HG03064 (cell line): ENCODE results near the gene RAD23B.

ENCODE experiments used
- ATAC-seq: cut with Tn5 transposase; IDR thresholded peaks from one replicate; pipeline ENCODE4 v1.9.1; 2021; ENCODE audit warnings: low read depth; ENCODE audit not compliant: unreplicated experiment

The RAD23B gene

DNA sequence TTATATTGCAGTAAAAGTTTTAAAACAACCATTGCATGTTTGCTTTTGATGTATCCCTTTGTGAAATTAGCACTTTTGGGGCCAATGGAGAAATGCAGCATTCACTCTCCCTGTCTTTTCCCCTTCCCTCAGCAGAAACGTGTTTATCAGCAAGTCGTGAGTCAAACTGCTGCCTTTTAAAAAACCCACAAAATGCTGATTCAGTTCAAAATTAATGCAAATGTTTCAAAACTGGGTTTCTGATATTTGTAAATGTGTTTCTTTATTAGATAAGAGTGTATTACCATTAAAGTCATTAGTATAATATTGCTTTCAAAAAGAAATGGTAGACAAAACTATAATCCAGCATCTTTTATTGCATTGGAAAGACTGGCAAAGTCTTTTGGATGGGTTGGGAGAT lies 47.3 kb downstream of the RAD23B start:
- no peak for ATAC-seq

DNA sequence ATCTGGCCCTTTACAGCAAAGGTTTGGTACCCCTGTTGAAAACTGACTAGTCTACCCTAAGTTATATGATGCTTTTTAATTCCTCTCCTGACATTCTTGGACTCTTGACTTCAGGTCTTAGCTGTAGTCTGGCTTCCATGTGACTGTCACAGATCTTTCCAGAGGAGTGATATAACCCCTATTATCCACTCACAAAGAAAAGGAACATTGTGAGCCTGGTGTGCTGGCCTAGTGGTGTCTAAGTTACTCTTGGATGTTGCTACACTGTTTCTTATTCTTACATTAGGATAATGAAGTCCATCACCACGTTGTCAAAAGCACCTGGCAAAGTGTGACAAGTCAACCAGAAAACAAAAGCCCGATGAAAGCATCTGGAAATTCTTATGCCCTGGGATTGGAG lies 49.8 kb downstream of the RAD23B start:
- ATAC-seq: no peak

DNA sequence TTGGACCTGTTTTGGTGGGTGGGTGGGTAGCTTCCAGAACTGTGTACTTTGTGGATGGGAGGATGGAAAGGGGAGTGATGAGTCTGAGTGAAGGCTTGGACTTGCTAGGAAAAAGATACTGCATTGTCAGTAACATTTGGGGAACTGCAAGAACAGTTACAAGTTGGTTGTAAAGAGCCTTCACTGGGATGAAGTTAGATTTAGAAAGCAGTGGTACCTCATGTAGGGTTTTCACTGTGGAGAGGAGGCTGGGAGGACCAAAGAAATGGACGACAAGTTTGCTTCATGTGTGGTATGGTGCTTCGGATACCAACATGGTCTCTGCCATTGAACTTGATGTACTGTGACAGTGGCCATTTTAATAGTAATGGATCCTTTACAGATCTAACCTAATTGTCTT lies 50.3 kb downstream of the RAD23B start:
- no peak for ATAC-seq

DNA sequence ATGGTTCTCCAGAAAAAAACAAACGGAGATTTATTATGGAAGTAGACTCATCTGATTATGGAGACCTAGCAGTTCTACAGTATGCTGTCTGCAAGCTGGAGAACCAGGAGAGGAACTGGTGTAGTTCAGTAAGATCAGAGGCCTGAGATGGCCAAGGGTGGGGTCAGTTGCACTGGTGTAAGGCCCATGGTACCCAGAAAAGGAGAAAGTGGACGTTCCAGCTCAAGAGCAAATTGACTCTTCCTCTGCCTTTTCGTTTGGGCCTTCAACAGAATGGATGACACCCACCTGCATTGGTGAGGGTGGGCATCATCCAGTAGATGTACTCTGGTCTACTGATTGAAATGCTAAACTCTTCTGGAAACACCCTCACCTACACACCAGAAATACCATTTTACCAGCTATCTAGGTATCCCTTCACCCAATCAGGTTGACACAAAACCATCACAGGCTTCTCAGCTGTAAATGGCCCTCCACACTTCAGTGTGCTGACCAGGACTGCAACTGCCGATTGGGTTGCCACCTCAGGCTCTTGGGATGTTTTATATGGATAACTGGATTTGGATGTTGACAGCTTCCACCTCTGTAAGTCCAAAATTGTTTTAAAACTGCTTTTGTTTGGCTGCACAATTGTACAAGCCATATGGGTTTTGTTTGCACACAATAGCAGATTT lies 51.2 kb downstream of the RAD23B start:
- no peak for ATAC-seq

DNA sequence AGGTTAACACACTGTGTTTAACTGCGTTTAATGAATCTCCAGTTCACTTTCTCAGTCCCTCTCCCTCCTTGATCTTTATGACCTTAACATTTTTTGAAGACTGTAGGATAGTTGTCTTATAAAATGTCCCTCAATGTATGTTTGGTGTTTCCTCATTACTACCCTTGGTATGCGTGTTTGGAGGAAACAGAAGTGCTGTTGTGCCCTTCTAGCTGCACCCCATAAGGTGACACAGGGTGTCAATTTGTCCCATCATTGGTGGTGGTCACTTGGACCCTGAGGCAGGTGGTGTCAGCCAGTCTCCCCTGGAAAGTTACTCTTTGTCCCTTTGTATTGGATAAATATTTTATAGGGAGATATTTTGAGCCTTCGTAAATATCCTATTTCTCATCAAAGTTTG lies 52.3 kb downstream of the RAD23B start:
- no peak for ATAC-seq

DNA sequence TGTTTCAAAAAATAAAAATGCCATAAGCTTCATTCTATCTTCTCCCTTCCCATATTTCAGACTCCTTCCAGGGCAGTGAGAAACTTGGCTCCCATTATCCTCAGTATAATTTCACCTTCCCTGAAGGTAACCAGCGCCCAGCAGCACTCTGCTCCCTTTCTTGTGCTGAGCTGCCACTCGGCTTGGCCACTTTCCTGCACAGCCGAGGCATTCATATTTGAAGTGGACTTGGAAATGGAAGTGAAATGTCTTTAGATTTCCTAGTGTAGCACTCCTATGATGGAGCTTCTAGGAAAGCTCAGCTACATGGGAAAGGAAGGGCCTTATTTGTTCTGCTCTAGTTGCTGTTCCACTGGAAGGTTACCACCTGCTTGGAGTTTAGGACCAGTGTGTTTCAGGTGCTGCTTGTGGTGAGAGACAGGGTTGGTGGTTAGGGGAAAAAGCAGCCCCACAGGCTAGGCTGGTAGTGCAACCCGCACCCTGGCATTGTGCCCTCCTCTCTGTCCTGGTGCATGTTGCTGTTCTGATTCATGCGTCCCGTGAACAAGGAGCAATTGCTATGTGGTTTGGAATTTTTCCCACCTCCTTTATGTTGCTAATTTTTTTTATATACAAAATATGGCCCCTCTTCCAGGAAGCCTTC lies 53.8 kb downstream of the RAD23B start:
- ATAC-seq: no peak

DNA sequence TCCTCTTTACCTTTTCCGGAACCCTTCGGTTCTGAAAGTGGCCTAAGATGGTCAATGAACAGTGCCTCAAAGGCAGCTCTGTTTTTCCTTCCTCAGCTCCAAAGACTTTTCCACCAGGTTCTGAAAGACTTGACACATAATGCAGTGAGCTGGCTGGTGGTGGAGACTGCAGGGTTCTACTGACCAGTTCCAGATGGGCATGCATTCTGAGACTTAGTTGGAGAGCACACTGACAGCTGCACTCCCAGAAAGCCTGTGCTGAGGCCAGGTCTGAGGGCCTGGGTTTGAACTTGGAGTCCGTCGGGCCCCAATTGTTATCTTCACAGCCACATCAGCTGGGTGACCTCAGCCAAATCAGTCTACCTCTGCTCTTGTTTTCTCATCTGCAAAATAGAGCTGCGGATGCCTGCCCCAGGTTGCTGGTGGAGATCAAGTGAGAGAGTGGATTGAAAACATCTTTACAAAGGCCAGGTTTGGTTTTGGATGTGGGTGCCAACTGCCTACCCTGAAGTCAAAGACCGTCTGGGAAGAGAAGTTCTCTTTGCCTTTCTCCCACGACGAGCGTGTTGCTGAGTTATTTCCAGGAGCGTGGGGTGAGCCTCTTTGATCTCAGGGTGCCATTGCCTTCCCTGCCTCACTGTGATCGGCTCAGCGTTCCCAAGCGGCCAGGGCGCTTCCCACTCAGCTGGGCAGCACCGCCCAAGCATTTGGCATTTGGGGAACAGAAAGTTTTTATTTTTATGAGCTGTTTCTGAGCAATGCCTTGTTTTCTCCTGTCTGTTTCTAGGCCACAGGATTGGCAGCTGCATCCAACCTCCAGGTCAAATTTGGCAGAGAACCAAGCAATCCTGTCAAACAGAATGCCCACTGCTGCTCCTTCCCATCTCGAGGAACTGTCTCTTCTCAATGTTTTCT lies 54.9 kb downstream of the RAD23B start:
- ATAC-seq: no peak

DNA sequence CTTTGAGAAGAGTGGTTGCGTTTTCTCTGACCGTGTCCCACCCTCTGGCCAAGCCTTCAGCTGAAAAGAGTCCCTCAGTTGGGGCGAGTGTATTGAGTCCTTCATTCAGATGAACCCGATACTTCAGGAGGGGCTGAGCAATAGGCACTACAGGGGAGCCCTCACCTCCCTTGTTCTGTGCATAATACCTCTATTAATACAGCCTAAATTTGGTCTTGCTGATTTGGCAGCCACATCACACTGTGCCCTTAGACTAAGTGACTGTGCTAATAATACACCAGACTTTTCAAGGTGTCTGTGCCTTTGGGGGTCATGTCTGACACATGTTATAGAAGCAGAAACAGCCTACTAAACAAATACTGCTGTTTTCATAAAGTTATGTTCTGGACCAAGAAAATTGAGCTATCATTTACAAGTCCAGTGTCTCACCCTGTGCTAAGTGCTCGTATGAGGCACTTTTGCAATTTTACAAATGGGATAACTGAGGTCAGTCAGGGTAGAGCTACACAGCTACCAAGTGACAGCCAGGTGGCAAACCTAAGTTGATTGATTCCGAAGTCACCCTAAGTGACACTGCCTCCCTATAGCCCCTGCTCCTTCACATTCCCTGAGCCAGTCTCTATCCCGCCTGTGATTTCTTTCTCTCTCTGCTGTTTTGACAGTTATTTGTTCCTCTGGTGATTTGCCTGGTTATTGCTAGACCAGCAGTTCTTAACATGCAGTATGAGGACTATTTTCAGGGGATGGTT lies 56.0 kb downstream of the RAD23B start:
- no peak for ATAC-seq

DNA sequence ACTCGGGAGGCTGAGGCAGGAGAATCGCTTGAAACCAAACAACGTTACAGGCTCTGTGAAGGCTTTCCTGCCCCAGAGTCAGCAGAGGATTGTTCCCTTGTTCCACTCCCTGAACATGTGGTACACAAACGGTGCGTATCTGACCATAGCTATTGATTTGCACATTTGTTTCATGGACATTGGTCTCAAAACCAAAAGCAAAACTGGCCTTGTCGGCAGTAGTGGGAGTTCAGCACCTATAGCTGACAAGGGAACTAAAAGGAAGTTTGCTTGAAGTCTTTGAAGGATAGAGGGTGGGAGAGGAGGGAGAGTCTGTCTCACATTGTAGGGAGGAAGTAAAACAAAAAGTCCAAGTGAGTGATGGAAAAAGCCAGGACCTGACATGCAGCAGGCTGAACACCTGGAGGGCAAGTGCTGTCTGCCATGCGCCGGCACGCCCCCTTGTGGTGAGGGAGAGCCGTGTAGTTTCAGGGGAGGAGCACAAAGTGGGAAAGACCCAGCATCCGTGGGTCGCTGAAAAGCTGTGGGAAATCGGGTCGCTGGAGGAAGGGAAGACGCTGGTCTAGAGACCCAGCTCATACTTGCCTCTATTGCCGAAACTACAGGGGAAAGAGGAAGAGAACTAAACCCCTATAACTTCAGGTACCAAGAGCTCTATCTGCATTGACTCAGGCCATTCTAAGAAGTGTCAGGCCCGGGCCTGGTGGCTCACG lies 58.0 kb downstream of the RAD23B start:
- ATAC-seq: peak; percentile 89

DNA sequence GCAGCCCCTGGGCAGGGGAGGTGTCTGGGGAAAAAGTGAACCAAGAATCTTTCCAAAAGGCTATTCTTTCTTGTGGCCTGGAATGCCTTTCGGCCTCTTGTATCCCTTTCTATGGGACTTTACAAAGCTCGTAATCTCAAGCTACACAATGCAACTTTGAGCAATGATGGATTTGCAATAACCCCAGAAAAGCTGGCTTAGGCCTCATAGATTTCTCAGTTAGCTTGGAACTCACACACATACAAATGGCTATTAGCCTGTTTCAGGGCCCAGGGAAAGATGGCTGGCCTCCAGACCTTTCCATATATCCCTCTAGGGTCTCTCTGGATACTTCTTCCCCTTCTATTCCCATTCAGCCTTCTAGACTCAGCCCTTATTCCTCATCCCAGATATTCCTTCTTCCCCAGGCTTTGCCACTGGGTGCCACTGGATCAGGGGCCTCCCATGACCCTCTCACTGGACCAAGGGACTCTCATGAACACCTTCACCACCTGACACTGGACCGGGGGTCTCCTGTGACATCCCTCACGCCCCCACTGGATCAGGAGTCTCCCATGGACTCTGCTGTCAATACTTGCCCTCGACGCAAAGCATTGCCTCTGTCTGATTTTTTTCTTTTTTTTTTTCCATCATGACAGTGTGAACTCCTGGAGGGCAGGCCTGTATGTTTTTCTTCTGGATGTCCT lies 59.5 kb downstream of the RAD23B start:
- no peak for ATAC-seq

DNA sequence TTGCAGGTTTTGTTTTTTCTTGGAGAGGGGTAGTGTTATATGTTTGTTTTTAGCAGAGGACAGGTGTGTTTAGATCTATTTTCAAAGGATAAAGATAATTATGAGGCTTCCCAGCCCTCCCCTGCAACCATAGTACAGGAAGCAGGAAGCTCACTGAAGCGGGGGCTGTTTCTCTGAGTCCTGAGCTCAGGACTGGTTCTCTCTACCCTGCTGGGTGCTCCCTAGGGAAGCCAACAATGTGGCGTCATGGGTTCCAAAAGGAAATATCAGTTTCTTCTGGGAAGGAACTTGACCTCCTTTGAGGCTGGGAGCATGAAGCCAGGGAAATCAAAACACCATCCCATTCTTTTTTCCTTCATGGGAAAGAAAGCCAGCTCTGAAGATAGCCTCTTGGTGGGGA lies 62.2 kb downstream of the RAD23B start:
- ATAC-seq: no peak

DNA sequence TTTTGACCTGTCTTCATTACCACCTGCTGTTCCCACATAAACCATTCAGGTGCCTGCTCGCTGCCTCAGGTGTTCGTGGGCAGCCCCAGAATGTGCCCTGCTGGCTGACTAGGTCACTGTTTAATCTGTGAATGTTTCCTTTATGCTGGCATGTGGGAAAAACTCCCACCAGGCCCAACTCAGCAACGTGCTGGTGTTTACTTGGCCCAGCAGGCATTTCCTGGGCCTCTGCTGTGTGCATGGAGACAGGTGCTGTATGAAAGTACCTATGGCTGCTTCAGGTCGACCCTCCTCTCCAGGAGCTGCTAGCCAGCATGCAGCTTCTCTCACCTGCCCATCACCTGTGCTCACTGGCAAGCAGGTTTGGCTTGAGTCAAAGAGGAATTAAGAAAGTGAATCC lies 65.8 kb downstream of the RAD23B start:
- no peak for ATAC-seq

DNA sequence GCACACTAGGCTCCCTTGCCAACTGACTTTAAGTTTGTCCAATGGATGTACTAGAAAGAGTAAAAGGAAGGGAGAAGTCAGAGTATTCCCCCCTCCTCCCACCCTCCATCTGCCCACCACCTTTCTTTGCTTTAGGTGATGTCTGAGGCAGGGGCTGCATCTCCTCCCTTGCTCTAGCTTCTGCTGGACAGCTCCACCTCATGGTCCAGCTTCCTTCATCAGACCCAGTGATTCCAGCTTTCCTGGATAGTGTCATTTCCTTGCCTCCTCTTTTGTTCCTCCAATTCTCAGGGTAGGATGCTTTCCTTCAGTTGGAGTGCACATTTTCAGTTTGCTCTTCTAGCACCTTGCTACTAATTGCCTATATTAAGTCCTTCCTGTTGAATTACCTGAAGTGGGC lies 67.4 kb downstream of the RAD23B start:
- no peak for ATAC-seq

DNA sequence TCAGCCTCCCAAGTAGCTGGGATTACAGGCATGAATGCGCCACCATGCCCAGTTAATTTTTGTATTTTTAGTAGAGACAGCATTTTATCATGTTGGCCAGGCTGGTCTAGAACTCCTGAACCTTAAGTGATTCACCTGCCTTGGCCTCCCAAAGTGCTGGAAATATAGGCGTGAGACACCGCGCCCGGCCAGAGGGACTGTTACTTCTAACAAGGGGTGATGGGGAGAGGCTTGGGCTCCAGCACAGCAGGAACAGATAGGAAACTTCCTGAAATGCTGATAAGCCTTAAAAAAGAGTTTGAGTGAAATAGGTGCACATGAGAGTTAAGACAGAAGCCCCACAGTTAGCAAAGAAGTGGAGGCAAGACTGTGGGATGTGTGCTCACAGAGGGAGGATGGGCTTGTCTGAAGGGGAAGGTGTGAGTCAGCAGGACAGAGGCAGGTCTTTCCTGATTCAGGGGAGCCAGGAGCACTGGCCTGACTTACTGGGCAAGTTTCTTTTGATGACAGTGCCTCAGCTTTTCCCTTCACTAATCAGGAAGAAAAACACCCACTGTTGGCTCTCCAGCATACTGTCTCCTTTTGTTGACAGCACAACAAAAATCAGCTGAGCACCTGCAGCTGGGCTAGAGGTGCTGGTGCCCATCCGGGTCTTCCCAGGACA lies 68.4 kb downstream of the RAD23B start:
- ATAC-seq: no peak

DNA sequence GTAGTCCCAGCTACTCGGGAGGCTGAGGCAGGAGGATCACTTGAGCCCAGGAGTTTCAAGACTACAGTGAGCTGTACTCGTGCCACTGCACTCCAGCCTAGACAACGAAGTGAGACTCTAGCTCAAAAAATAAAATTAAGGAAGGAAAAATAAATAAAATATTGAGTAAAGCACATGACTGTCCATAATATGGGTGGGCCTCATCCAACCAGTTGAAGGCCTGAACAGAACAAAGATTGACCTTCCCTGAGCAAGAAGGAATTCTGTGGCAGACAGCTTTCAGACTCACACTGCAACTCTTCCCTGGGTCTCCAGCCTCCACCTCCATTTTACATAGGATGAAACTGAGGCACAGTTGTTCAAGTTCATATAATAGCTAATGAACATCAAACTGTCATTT lies 72.3 kb downstream of the RAD23B start:
- no peak for ATAC-seq

DNA sequence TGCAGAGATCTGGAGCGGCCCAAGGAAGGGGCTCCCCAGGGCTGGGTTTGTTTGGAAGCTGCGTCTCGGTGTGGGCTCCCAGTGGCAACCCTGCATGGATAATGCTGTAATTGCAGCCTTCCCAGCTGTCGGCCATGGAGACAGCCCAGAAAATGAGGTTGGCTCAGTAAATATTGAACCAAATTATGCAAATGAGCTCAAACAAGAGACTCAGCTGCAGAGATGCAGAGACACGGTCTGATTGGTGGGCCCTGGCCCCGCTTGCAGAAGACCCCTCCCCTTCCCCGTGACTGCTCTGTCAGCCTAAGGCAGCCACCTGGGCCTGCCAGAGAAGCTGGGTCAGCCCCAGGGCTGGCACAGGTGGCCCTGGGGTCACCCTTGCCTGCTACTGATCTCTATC lies 75.9 kb downstream of the RAD23B start:
- ATAC-seq: no peak

DNA sequence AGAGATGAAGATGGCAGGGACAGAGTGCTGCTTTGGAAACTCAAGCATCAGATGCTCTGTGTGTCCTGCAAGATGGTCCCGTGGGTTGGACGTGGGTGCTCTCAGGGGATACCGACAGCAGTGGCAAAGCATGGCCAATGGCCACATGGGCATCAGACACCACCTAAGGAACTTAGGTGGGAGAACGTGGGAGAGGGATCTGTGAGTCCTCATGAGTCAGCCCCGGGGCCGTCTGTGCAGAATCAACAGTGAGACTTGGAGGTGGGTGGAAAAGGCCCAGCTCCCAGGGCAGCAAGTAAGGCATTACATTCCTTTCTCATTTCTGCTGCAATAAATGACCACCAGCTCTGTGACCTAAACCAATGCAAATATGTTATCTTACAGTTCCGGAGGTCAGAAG lies 77.0 kb downstream of the RAD23B start:
- ATAC-seq: no peak

DNA sequence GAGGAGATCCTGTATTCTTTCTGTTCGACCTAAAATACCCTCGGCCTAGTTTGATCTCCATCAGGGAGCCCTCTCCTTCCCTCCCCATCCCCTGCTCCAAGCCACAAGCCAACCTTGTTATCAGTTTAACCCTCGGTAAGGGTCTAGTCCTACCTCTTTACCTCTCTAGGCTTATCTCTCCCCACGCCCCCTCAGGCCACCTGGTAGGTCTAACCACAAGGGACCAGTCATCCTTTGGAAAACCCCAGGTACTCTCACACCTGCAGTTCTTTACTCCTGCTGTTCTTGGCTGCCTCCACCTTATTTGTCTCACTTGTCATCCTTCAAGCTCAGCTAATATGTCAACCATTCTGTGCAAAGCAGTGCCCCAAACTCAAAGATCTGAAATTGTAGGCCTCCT lies 78.7 kb downstream of the RAD23B start:
- ATAC-seq: no peak

DNA sequence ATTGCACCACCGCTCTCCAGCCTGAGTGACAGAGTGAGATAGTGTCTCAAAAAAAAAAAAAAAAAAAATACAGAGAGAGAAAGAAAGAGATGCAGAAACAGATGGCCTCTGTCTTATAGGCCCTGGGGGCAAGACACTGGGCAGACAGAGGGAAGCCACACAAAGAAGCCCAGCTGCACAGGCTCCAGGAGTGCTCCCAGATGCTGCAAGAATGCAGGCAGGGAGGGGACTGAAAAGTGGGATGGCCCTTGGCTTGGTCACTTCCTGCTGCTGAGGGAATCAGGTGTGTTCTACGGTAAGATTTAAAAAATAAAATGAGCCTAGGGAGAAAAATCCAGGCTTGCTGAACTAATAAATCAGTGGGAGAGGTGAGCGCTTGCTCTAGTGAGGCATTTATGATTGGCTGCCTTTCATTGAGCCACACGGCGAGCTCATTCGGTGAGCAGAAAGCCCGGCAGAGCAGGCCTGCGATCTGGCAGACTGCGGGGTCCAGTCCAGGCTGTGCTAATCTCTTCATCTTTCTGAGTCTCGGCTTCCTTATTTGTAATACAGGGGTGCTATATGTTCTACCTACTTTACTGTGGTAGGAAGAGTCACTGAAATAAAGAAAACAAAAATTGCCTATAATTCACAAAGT lies 80.6 kb downstream of the RAD23B start:
- ATAC-seq: no peak
